ENCODE measurements around the gene TFE3.
A peak's percentile ranks its signal among the peaks of the same experiment; 100 is the strongest.
"Not testable (repeated sequence)": the region's sequence is repeated elsewhere in the genome, so short reads cannot be mapped to it uniquely, and the experiment has no call there.

Gene TFE3

DNA sequence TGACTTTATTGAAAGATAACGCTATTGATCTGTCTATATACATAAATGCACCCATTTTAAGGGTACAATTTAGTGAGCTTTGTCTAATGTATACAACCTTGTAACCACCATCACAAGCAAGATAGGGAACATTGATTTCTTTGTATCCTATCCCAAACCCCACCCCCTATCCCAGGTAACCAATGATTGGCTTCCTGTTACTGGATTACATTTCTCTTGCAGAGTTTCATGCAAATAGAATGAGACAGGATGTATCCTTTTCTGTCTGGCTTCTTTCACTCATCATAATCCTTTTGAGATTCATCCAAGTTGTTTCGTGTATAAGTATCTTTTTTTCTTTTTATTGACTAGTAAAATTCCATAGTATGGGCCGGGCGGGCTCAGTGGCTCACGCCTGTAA lies 39.5 kb downstream of the TFE3 start:
- no peak overlapping the region for H3K4me3 ChIP-seq (ENCODE audit: low read depth, low read length)
- no peak for DNase-seq (ENCODE audit: low read depth)

DNA sequence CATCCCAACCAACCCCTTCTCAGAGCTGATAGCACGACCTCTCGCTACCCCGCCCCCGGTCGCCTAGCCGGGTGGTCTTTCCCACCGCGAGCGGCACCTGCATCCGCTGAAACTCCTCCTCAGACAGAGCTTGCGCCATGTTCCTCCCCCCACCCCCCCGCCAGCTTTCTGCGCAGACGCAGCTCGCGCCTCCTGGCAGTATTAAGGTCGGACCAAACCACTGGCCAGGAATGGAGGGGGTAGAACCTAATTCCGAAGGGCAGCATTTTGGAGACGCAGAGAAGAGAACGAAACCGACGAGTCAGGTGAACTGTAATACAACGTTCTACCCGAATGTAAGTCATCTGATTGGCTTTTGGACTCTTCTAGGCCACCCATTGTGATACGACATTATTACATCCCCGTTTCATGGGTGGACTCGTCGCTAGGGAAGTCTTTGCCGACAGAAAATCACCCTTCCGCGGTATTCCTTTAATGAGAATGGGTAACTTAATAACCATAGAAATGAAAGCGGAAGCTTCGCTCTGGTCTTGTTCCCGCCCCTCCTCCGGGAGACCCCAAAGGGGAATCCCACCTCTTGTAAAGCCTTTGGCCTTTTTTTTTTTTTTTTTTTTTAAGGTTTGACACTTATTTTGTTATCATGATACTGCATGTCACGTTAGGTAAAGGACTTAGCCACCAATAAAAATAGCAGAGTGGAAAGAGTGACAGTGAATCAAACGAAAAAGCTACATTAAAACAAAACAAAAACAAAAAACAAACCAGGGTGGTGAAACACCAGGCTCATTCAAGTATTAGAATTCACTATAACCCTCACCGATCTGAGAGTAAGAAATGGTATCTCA lies 40.8 kb downstream of the TFE3 start, which contains the start of gene GRIPAP1:
GRIPAP1 (minus strand) TSS at position 174 of the 845 bp plus-strand sequence; CDS start at position 139, 35 bp downstream.
- DNase-seq (ENCODE audit: low read depth), result peak; percentile 88
- peak within 1 kb of the TSS; percentile 75 for H3K4me3 ChIP-seq (ENCODE audit: low read depth, low read length)

DNA sequence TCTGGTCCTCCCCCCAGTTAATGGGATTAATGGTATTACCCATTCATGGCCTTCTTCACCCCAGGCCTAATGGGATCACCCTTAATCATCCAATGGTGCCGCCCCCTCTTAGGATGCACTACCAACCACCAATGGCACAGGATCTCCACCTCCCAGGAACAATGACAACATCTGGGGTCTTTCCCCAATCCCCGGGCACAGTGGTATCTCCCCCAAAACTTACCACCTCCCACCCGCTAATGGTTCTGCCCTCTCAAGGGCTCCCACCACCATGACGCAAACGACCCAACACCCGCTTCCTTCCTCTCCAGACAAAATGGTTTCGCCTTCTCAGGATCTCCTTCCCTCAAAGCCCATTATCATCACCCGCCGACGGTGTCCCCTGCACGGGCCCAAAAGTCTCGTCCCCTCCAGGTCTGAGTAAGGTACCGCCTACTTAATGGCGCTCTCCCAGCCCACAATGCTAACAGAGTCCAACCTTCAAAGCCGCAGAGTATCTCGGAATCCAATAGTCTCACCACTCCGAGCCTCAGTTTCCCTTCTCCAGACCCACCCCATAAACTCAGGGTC lies 41.6 kb downstream of the TFE3 start:
- DNase-seq (ENCODE audit: low read depth), result no peak
- peak overlapping the region; percentile 75 for H3K4me3 ChIP-seq (ENCODE audit: low read depth, low read length)

DNA sequence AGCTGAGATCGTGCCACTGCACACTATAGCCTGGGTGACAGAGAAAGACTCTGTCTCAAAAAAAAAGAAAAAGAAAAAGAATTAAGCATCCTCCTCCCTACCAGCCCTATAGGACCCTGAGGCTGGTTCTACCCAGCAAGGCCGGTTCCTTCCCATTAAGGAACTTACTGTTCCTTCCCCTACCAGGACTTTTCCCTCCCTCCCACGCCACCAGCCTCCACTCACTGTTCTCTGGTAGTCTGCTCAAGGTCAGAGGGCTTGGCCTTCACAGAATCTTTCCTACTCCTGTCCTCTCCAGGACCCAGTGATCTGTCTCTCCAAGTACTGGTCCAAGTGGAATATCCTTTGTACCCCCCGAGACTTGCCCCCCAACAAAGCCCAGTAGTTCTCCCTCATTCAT lies 42.5 kb downstream of the TFE3 start:
- no peak for DNase-seq (ENCODE audit: low read depth)
- no peak overlapping the region for H3K4me3 ChIP-seq (ENCODE audit: low read depth, low read length)

DNA sequence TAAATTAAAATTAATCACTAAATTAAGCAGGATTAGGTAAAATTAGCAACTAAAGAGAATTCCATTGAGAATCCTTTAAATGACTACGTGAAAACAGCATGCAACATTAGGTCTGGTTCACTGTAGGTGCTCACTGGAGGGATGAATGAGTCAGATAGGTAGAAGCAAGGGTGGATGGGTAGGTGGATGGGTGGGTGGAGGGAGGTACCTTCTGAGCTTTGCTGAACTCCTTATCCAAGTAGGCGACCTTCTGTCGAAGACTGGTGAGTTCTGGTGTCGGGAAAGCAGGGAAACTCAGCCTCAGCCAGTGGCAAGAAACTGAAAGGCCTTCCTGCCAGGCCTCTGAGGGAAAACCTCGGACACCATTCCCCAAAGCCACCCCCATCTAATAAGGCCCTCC lies 44.1 kb downstream of the TFE3 start:
- DNase-seq (ENCODE audit: low read depth), result no peak
- no peak overlapping the region for H3K4me3 ChIP-seq (ENCODE audit: low read depth, low read length)

DNA sequence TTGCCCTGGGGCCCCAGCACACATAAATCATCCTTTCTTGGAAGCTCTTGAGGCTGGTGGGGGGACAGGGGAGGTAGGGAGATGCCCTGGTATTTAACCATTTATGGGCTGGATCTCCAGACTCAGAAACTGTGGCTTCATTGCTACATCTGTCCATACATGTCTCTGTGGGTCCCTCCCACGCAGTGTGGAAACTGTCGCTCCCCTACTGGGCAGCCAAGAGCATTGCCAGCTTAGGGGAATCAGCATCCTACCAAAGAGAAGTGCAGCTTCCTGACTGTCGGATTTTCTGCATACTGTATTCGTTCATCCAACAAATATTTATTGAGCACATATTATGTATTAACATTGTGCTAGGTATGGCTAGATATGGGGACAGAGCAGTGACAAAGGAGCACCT lies 44.8 kb downstream of the TFE3 start:
- DNase-seq (ENCODE audit: low read depth), result no peak
- H3K4me3 ChIP-seq (ENCODE audit: low read depth, low read length), result no peak overlapping the region

DNA sequence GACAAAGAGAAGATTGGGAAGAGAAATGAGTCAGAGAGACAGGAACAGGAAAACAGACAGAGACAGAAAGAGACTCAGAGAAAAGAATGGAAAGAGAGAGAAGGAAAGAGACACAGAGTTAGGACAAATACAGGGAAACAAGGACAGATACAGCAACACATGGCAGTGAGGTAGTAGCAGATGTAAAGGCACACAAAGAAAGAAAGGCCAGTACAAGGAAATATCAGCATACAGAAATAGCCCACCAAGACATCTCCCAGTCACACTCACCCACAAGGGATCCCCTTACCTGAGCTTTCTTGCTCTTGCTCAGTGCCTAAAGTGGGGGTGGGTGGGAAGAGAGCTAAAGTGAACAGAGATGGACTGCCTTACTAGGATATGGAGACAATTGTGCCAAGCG lies 45.3 kb downstream of the TFE3 start:
- no peak overlapping the region for H3K4me3 ChIP-seq (ENCODE audit: low read depth, low read length)
- DNase-seq (ENCODE audit: low read depth), result no peak

DNA sequence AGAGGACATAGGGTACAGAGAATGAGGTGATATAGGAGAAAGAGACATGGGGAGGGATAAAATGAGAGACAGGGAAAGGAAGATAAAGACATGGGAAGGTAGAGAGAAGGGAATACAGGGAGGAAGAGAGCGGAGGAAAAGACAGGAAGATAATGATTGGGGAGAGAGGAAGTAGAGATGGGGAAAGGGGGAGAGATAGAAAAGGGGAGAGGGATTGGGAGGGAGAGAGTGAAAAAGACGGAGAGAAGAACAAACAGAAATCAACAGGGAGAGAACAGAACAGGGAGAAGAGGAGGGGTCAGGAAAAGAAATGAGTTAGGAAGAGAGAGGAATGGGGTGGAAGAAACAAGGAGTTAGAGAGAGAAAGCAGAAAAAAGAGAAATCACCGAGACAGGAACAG lies 45.7 kb downstream of the TFE3 start:
- no peak for DNase-seq (ENCODE audit: low read depth)
- no peak overlapping the region for H3K4me3 ChIP-seq (ENCODE audit: low read depth, low read length)

DNA sequence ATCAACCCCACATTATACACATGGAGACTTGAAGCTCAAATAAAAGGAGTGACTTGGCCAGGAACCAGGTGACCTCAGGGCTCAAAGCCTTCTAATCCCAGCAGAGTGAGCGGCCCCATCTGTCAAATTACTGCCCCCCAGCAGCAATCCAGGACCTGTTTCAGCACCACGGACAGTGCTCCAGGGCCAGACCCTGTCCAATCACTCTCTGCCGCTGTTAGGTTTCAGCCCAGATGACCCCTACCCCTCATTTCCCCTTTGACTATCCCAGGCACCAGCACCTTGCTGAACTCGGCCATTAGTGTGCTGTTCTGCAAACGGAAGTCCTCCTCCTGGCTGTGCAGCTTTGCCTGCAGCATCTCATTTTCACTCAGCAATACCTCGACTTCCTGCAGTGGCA lies 46.2 kb downstream of the TFE3 start:
- H3K4me3 ChIP-seq (ENCODE audit: low read depth, low read length), result no peak overlapping the region
- no peak for DNase-seq (ENCODE audit: low read depth)

DNA sequence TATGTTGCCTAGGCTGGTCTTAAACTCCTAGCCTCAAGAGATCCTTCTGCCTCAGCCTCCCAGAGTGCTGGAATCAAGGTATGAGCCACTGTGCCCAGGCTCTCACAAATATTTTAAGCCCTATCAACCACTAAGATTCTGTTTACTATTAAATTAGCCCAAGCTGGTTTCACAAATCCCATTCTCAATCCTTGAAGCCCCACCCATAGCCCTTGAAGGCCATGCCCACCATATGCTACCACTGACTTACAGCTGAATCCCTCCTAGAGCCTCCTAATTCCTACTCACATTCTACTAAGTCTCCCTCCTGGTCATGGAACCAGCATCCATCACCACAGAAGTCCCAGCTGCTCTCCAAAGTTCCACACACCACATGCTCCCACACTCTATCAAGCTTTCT lies 50.8 kb downstream of the TFE3 start:
- H3K4me3 ChIP-seq (ENCODE audit: low read depth, low read length), result no peak overlapping the region
- no peak for DNase-seq (ENCODE audit: low read depth)

DNA sequence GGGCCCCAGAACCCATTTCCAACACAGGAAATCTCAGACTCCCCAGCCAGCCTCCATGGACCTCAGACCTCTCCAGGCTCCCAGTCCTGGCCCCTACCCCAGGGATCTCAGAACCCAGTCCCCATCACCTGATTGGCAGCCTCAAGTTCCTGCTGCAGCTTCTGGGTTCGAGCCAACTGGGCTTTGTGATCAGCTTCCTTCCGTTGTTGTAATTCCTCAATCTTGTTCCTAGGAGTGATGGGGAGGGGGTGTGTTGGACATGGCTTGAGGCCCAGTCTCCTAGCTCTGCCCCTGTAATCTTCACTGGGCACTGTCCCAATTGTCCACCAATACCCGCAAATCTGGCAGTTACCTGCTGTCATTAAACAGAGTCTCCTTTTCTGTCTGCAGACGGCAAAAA lies 53.7 kb downstream of the TFE3 start:
- no peak for DNase-seq (ENCODE audit: low read depth)
- H3K4me3 ChIP-seq (ENCODE audit: low read depth, low read length), result no peak overlapping the region

DNA sequence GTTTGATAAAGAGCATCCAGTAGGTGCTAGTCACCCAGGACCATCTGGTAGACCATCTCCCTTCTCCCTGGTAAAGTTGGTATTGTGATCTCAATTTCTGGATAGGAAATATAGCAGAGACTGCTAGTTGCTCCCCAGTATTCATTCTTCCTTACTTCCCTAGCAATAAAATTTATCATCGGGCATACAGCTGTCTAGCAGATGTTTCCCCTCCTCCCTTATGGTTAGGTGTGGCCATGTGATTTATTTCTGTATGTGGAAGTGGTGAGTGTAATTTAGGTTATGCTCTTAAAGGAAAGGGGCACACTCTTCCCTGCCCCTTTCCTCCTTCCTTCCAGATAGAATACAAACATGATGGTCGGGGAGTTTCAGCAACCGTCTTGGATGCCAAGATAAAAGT lies 59.3 kb downstream of the TFE3 start:
- no peak for DNase-seq (ENCODE audit: low read depth)
- H3K4me3 ChIP-seq (ENCODE audit: low read depth, low read length), result no peak overlapping the region

DNA sequence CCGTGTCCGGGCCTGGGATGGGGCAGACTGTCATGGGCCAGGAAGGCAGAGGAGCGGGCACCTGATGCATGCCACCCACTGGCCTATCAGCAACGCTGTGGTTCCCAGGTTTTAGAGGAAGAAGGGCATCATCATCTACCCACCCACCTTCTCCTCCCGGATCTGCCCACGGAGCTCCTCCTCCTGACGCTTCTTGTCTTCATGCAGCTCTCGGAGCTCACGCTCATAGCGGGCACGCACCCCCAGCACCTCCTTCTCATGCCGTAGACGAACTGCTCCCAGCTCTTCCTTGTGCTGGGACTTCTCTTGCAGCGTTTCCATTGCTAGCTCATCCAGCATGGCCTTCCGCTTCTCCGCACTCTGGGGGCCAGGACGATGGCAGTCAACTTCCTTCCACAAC lies 60.1 kb downstream of the TFE3 start:
- no peak for DNase-seq (ENCODE audit: low read depth)
- no peak overlapping the region for H3K4me3 ChIP-seq (ENCODE audit: low read depth, low read length)

DNA sequence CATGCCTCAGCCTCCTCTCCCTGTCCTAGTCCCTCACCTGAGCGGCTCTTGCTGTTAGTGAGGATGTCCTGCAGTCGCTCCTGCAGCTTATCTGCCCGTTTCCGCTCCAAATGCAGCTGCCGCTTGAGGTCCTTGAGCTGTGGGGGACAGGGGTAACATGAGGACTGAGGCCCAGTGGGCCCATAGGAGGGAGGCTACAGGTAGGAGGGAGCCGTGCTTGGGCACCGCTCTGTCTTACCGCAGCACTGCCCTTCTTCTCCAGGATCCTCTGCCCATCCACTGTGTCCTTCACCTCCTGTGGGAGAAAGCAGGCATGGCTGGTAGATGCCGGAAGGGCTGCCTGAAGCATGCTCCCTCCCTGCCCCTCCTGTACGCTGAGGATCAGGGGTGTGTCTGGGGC lies 62.0 kb downstream of the TFE3 start:
- no peak overlapping the region for H3K4me3 ChIP-seq (ENCODE audit: low read depth, low read length)

DNA sequence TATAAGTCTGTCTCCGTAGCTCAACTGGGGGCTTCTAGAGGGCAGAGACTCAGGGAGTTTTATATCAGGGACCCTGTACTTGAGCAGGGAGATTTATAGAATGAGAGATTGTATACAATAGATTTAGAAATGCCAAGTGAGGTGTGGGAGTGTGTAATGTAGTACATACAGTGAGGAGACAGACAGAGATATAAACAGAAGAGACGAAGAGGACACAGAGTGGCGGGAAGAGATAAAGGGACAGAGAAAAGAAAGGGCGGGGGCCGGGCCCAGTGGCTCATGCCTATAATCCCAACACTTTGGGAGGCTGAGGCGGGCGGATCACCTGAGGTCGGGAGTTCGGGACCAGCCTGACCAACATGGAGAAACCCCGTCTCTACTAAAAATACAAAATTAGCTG lies 62.8 kb downstream of the TFE3 start:
- not testable (repeated sequence) for H3K4me3 ChIP-seq (ENCODE audit: low read depth, low read length); DNase-seq (ENCODE audit: low read depth)

More for the DNA sequence above, 62.0 kb downstream of the TFE3 start:
- no peak for DNase-seq (ENCODE audit: low read depth)
